Smooth muscle cell (in vitro differentiated cells): ENCODE data around the gene SAFB2. TPM values are rescaled to one million over a fixed set of nuclear protein-coding genes. Genes with fewer than 3 reads are reported as not detected.

Experiments used
- DNase-seq: peaks from one replicate; lab custom pipeline; 2025; ENCODE audit not compliant: unreplicated experiment; lab: John Stamatoyannopoulos, UW
- H2AFZ ChIP-seq: fragments of 200-600 bp; sonication (generic); 2 replicates; pipeline ENCODE4 v1.6.0; 2016; ENCODE audit warnings: antibody characterized with exemption, low read depth, mild to moderate bottlenecking
- H3F3A ChIP-seq: fragments of 200-600 bp; sonication (generic); 2 replicates; pipeline ENCODE4 v1.6.0; 2017; ENCODE audit warnings: antibody characterized with exemption, low read depth
- H3K27ac ChIP-seq: fragments of 200-600 bp; sonication (generic); 2 replicates; pipeline ENCODE4 v1.5.1; 2016; ENCODE audit warnings: low read depth, mild to moderate bottlenecking
- H3K27me3 ChIP-seq: fragments of 200-600 bp; sonication (generic); 2 replicates; pipeline ENCODE4 v1.6.1; 2016; ENCODE audit warnings: low read depth, mild to moderate bottlenecking
- H3K36me3 ChIP-seq: fragments of 200-600 bp; sonication (generic); 2 replicates; pipeline ENCODE4 v1.5.1; 2016; ENCODE audit warnings: low read depth
- H3K4me1 ChIP-seq: fragments of 200-600 bp; sonication (generic); 2 replicates; pipeline ENCODE4 v1.5.1; 2016; ENCODE audit warnings: low read depth
- H3K4me2 ChIP-seq: fragments of 200-600 bp; sonication (generic); 2 replicates; pipeline ENCODE4 v1.6.0; 2016; ENCODE audit warnings: mild to moderate bottlenecking
- H3K4me3 ChIP-seq: fragments of 200-600 bp; sonication (generic); 2 replicates; pipeline ENCODE4 v1.5.1; 2016; ENCODE audit warnings: mild to moderate bottlenecking
- H3K79me2 ChIP-seq: fragments of 200-600 bp; sonication (generic); 2 replicates; pipeline ENCODE4 v1.6.0; 2016; ENCODE audit warnings: low read depth, mild to moderate bottlenecking
- H3K9ac ChIP-seq: fragments of 200-600 bp; sonication (generic); 2 replicates; pipeline ENCODE4 v1.6.0; 2016; ENCODE audit warnings: low read depth
- H3K9me3 ChIP-seq: fragments of 200-600 bp; sonication (generic); replicated peaks from 2 replicates; pipeline ENCODE4 v1.5.1; 2016; ENCODE audit warnings: low read depth
- H4K20me1 ChIP-seq: fragments of 200-600 bp; sonication (generic); 2 replicates; pipeline ENCODE4 v1.6.0; 2016; ENCODE audit warnings: low read depth
- CTCF ChIP-seq: fragments of 200-600 bp; sonication (generic); IDR thresholded peaks from 2 replicates; pipeline ENCODE4 v1.5.1; 2017; ENCODE audit warnings: borderline replicate concordance, mild to moderate bottlenecking, antibody characterized with exemption; ENCODE audit not compliant: insufficient read depth, poor library complexity, severe bottlenecking
- WGBS: methylation state at CpG from one replicate; pipeline ENCODE4 v1.1.7; 2016; ENCODE audit warnings: low lambda C conversion rate; 5-methylcytosine and 5-hydroxymethylcytosine counted together
- polyA plus RNA-seq: library from polyadenylated mRNA; unstranded; fragments of >200 nt; fragmentation: Nextera tagmentation; extraction: Ambion mirVana; gene quantifications from 2 replicates; pipeline ENCODE4 v1.2.1, GENCODE V29; 2016
- total RNA-seq: library from RNA; depleted of rRNA; stranded (reverse); fragments of >200 nt; gene quantifications from 2 replicates; pipeline ENCODE4 v1.2.3, GENCODE V29; 2014

The SAFB2 gene
- total and polyA plus RNA-seq, 2 experiments from 2014 or later: 28.9 to 44.9 TPM

GRCh38 chr19:5578097-5578846, 44.3 kb downstream of the SAFB2 start:
- peak; percentile 97 for TF ChIP-seq CTCF
- H3K4me2 ChIP-seq: peak overlapping the region; percentile 84
- H3K4me1 ChIP-seq: no peaks in the 10 kb centered on the region
- H2AFZ ChIP-seq: no peak overlapping the region
- H3K79me2 ChIP-seq: no peaks in the 10 kb centered on the region
- no peaks in the 10 kb centered on the region for H3K27me3 ChIP-seq
- H4K20me1 ChIP-seq: no peaks in the 10 kb centered on the region
- H3K4me3 ChIP-seq: peak overlapping the region; percentile 48
- 33% methylated on average over 26 of the region's 28 CpGs for WGBS
- no peaks in the 10 kb centered on the region for H3K36me3 ChIP-seq
- no peaks in the 10 kb centered on the region for H3K9me3 ChIP-seq
- no peak overlapping the region for H3K9ac ChIP-seq
- DNase-seq: peak; percentile 37
- no peaks in the 10 kb centered on the region for H3F3A ChIP-seq
- no peak overlapping the region for H3K27ac ChIP-seq

GRCh38 chr19:5575590-5575989, 47.0 kb downstream of the SAFB2 start:
- peaks cover 6% of the 10 kb centered on the region for H3F3A ChIP-seq
- TF ChIP-seq CTCF: no peak
- no peak overlapping the region for H2AFZ ChIP-seq
- H3K4me3 ChIP-seq: no peak overlapping the region
- H3K79me2 ChIP-seq: no peaks in the 10 kb centered on the region
- no peaks in the 10 kb centered on the region for H3K36me3 ChIP-seq
- peak overlapping the region; percentile 78 for H3K27ac ChIP-seq
- no peaks in the 10 kb centered on the region for H3K4me1 ChIP-seq
- H3K9me3 ChIP-seq: no peaks in the 10 kb centered on the region
- H4K20me1 ChIP-seq: no peaks in the 10 kb centered on the region
- DNase-seq: no peak
- WGBS: 66% methylated on average over 6 of the region's 6 CpGs
- H3K9ac ChIP-seq: no peak overlapping the region
- no peak overlapping the region for H3K4me2 ChIP-seq
- H3K27me3 ChIP-seq: no peaks in the 10 kb centered on the region

GRCh38 chr19:5572556-5573286, 49.9 kb downstream of the SAFB2 start:
- no peaks in the 10 kb centered on the region for H3K79me2 ChIP-seq
- H3K36me3 ChIP-seq: no peaks in the 10 kb centered on the region
- H3K27me3 ChIP-seq: peaks cover 17% of the 10 kb centered on the region
- no peaks in the 10 kb centered on the region for H3K9me3 ChIP-seq
- peaks cover 6% of the 10 kb centered on the region for H3F3A ChIP-seq
- no peak overlapping the region for H2AFZ ChIP-seq
- H4K20me1 ChIP-seq: no peaks in the 10 kb centered on the region
- no peak overlapping the region for H3K4me3 ChIP-seq
- no peak overlapping the region for H3K9ac ChIP-seq
- H3K4me1 ChIP-seq: no peaks in the 10 kb centered on the region
- H3K27ac ChIP-seq: peak overlapping the region; percentile 56
- 22% methylated on average over 14 of the region's 14 CpGs for WGBS
- no peak for DNase-seq
- H3K4me2 ChIP-seq: peak overlapping the region; percentile 15
- no peak for TF ChIP-seq CTCF
